Glutamatergic neuron (in vitro differentiated cells): Measurements from ENCODE around the gene GPX2. TPM values are rescaled to one million over a fixed set of nuclear protein-coding genes. Genes with fewer than 3 reads are reported as not detected.

ENCODE experiments used
- DNase-seq: peaks from one replicate; pipeline ENCODE4 v3.0.0; 2022
- H3K27ac Mint-ChIP-seq: one replicate; pipeline ENCODE4 v1.8.0; 2020; ENCODE audit warnings: mild to moderate bottlenecking, mixed read lengths, inconsistent platforms; ENCODE audit not compliant: unreplicated experiment
- H3K27me3 Mint-ChIP-seq: one replicate; pipeline ENCODE4 v1.8.0; 2020; ENCODE audit warnings: mild to moderate bottlenecking, moderate library complexity, mixed read lengths, inconsistent platforms; ENCODE audit not compliant: unreplicated experiment
- H3K36me3 Mint-ChIP-seq: one replicate; pipeline ENCODE4 v1.8.0; 2020; ENCODE audit warnings: mild to moderate bottlenecking, mixed read lengths, inconsistent platforms; ENCODE audit not compliant: unreplicated experiment
- H3K4me1 Mint-ChIP-seq: one replicate; pipeline ENCODE4 v1.8.0; 2020; ENCODE audit warnings: mild to moderate bottlenecking, low read depth, mixed read lengths, inconsistent platforms; ENCODE audit not compliant: unreplicated experiment
- H3K4me3 Mint-ChIP-seq: one replicate; pipeline ENCODE4 v1.8.0; 2020; ENCODE audit warnings: mild to moderate bottlenecking, mixed read lengths, inconsistent platforms; ENCODE audit not compliant: unreplicated experiment
- H3K9me3 Mint-ChIP-seq: one replicate; pipeline ENCODE4 v1.8.0; 2020; ENCODE audit warnings: mild to moderate bottlenecking, moderate library complexity, mixed read lengths, inconsistent platforms; ENCODE audit not compliant: unreplicated experiment
- total RNA-seq: library from RNA; stranded (reverse); fragmentation: NEBNext Ultra II Directional; extraction: Animal tissue kit (Norgen Biotek cat#: 25700); gene quantifications from one replicate; pipeline ENCODE4 v1.2.1, GENCODE V29; 2021; ENCODE audit not compliant: unreplicated experiment
- TF ChIP-seq, protein P1 (sequence below): fragments of 200-600 bp; sonication (generic); IDR thresholded peaks from one replicate; pipeline ENCODE4 v1.5.0; 2021; ENCODE audit not compliant: partially characterized antibody, unreplicated experiment

The GPX2 gene
- total RNA-seq, 1 donor from 2014 or later = 1.3 TPM

DNA sequence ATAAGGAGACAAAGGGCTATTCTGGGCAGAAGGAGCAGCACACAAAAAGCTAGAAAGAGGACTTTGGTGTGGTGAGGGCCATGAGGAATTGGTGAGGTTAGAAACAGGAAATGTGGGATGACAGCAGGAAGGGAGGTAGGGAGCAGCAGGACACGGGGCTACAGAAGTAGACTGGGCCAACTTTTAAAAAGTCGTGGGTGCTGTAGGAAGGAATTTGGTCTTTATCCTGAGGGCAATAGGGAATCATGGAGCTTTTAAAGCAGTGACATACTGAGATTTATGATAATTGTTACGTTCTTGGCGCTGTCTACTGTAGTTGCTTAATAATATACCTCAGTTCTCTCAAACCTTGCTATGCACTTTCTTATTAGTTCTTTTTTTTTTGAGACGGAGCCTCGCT is 36.5 kb downstream of the GPX2 start:
- Mint-ChIP-seq H3K4me1 (no peaks in the 10 kb centered on the region), H3K9me3 (no peaks in the 10 kb centered on the region), H3K4me3 (no peak overlapping the region), H3K36me3 (no peaks in the 10 kb centered on the region), H3K27ac (no peak overlapping the region), H3K27me3 (no peaks in the 10 kb centered on the region)
- no peak for DNase-seq
- TF ChIP-seq, protein P1, sequence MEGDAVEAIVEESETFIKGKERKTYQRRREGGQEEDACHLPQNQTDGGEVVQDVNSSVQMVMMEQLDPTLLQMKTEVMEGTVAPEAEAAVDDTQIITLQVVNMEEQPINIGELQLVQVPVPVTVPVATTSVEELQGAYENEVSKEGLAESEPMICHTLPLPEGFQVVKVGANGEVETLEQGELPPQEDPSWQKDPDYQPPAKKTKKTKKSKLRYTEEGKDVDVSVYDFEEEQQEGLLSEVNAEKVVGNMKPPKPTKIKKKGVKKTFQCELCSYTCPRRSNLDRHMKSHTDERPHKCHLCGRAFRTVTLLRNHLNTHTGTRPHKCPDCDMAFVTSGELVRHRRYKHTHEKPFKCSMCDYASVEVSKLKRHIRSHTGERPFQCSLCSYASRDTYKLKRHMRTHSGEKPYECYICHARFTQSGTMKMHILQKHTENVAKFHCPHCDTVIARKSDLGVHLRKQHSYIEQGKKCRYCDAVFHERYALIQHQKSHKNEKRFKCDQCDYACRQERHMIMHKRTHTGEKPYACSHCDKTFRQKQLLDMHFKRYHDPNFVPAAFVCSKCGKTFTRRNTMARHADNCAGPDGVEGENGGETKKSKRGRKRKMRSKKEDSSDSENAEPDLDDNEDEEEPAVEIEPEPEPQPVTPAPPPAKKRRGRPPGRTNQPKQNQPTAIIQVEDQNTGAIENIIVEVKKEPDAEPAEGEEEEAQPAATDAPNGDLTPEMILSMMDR = no peak

DNA sequence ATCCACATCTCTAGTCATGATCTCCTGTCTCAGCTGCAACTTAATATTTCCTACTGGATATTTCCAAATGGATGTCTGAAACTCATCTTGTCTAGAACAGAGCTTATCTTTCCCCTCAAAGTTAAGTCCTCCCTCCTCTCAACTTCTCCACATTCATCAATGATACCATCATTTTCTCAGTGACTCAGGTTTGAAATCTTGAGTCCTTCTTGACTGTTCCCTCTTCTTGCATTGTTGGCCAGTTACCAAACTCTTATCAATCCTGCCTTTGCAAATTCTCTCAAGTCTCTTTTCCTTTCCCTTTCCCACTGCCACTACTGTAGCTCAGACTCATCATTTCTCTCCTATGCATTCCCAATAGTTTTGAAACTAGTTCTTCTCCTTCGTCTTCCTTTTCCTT is 42.6 kb downstream of the GPX2 start:
- Mint-ChIP-seq H3K27me3 (no peaks in the 10 kb centered on the region), H3K27ac (no peak overlapping the region), H3K36me3 (no peaks in the 10 kb centered on the region), H3K9me3 (peaks cover 2% of the 10 kb centered on the region), H3K4me1 (no peaks in the 10 kb centered on the region), H3K4me3 (no peak overlapping the region)
- TF ChIP-seq, protein P1 = no peak
- DNase-seq = no peak

DNA sequence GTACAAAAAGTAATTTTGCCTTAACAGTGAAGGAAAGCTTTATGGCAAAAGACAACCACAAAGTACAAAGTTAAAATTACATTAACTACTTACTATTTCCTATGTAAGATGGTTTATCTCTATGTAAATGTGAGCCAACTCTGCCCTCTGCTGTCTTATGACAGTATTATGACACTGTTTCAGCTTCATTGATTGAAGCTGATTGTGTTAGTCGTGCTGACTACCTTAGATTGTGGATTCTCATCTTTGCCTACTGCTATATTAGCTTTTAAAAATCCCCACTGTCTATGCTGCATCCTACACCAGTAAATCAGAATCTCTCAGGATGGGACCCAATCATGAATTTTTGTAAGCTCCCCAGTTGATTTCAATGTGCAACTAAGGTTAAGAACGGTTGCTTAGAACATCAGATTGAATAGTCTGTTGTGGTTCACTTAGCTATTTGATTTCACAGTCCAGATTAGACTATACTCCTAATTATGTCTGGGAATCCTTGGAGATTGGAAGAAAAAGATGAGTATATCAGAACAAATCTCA is 50.6 kb downstream of the GPX2 start:
- H3K27ac Mint-ChIP-seq = no peak overlapping the region
- no peaks in the 10 kb centered on the region for H3K27me3 Mint-ChIP-seq
- TF ChIP-seq, protein P1 = peak; percentile 58
- H3K4me3 Mint-ChIP-seq = no peak overlapping the region
- no peaks in the 10 kb centered on the region for H3K36me3 Mint-ChIP-seq
- H3K4me1 Mint-ChIP-seq = peaks cover 9% of the 10 kb centered on the region
- DNase-seq = no peak
- peaks cover 4% of the 10 kb centered on the region for H3K9me3 Mint-ChIP-seq

DNA sequence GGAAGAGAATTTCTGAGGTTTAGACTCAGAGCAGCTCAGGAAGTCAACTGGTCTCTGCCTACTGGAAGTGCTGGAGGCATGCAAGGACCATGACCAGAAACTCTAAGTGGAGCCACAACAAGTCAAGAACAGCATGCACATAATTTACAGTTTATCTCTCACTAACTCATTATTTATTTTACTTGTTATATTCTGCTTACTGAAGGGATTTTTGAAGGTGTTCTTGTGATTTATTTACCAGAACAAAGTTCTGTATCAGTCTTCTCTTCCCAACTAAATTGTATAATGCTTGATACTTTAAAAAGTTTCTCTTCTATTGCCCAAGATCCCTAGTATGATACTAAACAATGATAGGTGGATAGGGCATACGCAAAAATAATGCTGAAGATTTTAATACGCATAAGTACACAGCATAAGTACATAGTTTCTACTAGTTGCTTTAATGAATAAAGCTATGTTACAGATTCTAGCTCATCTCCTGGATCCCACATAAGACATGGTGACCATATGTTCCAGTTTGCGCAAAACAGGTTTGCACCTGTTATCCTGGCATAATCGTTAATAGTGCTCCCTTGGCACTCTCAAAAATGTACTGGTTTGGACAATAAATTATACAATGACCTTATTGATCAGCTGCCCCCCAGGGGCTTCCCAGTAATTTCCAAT is 51.2 kb downstream of the GPX2 start:
- peaks cover 2% of the 10 kb centered on the region for H3K9me3 Mint-ChIP-seq
- H3K36me3 Mint-ChIP-seq = no peaks in the 10 kb centered on the region
- no peak for DNase-seq
- TF ChIP-seq, protein P1 = no peak
- H3K4me3 Mint-ChIP-seq = no peak overlapping the region
- H3K27ac Mint-ChIP-seq = no peak overlapping the region
- no peaks in the 10 kb centered on the region for H3K27me3 Mint-ChIP-seq
- H3K4me1 Mint-ChIP-seq = peaks cover 9% of the 10 kb centered on the region

DNA sequence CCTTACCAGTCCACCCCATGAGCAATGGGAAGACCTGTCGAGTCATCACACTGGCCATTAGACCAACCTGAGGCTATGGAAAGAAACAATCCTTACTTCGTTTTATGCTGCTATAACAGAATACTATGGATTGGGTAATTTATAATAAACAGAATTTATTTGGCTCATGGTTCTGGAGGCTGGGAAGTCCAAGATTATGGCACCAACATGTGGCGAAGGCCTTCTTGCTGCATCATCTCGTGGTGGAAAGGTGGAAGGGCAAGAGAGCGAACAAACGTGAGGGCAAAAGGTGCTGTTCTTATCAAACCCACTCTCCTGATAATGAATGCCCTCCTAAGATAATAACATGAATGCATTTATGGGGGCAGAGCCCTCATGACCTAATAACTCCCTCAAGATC is 53.2 kb downstream of the GPX2 start:
- no peak for DNase-seq
- Mint-ChIP-seq H3K4me1 (peaks cover 9% of the 10 kb centered on the region), H3K27ac (no peak overlapping the region)

More for the DNA sequence above, 53.2 kb downstream of the GPX2 start:
- H3K4me3 Mint-ChIP-seq = no peak overlapping the region
- peaks cover 2% of the 10 kb centered on the region for H3K9me3 Mint-ChIP-seq
- TF ChIP-seq, protein P1 = no peak
- no peaks in the 10 kb centered on the region for H3K27me3 Mint-ChIP-seq
- no peaks in the 10 kb centered on the region for H3K36me3 Mint-ChIP-seq
